Adipocyte (in vitro differentiated cells): ENCODE measurements around the gene LRRC10.

Experiments
- DNase-seq: peaks from one replicate; pipeline ENCODE4 v3.0.0-alpha.2; 2015; ENCODE audit warnings: low read depth
- H3K27me3 ChIP-seq: replicated peaks from 2 replicates; pipeline ENCODE4 v1.7.0; 2013; ENCODE audit warnings: mild to moderate bottlenecking, low read length, moderate library complexity; ENCODE audit not compliant: control insufficient read depth, insufficient read depth
- H3K36me3 ChIP-seq: 2 replicates; pipeline ENCODE4 v1.7.0; 2013; ENCODE audit warnings: low read length, mild to moderate bottlenecking, moderate library complexity; ENCODE audit not compliant: control insufficient read depth, insufficient read depth, severe bottlenecking
- H3K4me1 ChIP-seq: 2 replicates; pipeline ENCODE4 v1.7.0; 2013; ENCODE audit warnings: mild to moderate bottlenecking, low read length, moderate library complexity; ENCODE audit not compliant: control insufficient read depth, insufficient read depth
- H3K4me3 ChIP-seq: 2 replicates; pipeline ENCODE4 v1.7.0; 2013; ENCODE audit warnings: mild to moderate bottlenecking, low read length, moderate library complexity
- H3K9ac ChIP-seq: 2 replicates; pipeline ENCODE4 v1.7.0; 2013; ENCODE audit warnings: mild to moderate bottlenecking, low read length, moderate library complexity
- H3K9me3 ChIP-seq: 2 replicates; pipeline ENCODE4 v1.7.0; 2013; ENCODE audit warnings: mild to moderate bottlenecking, low read length, moderate library complexity; ENCODE audit not compliant: control insufficient read depth

LRRC10 gene, protein sequence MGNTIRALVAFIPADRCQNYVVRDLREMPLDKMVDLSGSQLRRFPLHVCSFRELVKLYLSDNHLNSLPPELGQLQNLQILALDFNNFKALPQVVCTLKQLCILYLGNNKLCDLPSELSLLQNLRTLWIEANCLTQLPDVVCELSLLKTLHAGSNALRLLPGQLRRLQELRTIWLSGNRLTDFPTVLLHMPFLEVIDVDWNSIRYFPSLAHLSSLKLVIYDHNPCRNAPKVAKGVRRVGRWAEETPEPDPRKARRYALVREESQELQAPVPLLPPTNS

DNA sequence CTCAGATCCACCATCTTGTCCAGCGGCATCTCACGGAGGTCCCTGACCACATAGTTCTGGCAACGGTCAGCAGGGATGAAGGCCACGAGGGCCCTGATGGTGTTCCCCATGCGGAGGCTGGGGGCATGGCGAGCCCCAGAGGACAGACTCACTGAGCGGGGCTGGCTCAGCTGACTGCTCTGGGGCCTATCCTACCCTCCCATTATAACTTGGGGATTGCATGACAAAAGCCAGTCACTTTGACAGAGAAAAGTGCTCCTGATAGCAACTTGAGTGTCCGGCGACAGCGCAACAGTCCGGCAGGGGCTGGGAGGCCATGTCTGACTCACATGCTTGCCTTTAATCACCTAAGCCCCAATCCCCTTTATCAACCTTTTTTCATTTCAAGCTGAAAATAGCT is at the start of gene LRRC10:
Gene LRRC10, minus strand, starts transcription at position 179 of the 400 bp plus-strand sequence. Its CDS starts 69 bp downstream, at position 110.
- Histone ChIP-seq H3K36me3 (no peaks in the 10 kb centered on the region), H3K4me1 (no peaks in the 10 kb centered on the region), H3K27me3 (no peaks in the 10 kb centered on the region), H3K4me3 (no peak within 1 kb of the TSS), H3K9me3 (no peaks in the 10 kb centered on the region), H3K9ac (no peak within 1 kb of the TSS)
- no peak for DNase-seq

DNA sequence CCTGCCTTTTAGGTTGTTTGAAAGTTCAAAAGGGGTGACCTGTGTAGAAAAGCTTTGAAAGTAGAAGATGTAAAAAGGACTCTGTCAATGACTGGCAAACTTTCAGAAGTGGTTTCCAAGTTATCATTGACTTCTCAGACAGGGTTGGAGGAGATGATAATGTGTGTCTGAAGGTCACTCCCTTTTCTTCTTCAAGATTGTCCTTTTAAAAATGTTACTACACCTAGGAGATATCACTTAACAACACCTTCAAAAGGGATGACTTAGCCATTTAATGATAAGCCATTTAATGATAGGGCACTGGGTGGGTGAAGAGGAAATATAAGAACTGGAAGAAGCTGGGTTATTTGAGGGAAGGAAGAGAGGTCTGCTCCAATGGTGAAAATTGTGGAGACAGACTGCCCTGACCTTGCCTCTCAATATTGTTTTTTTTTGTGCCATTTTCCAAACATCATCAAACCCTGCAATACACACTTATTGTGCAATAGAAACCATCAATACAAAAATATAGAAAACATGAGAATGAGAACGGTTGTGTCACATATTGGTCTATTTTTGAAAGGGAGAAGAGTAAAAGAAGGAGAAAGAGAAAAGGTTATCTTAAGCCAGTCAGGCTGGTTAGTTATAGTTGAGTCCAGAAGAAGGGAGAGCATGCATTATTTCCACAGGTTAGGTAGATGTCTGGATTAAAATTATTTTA is 49.6 kb upstream of the LRRC10 start:
- no peak for DNase-seq
- Histone ChIP-seq H3K9me3 (no peaks in the 10 kb centered on the region), H3K4me3 (no peak overlapping the region), H3K36me3 (no peaks in the 10 kb centered on the region), H3K4me1 (peaks cover 20% of the 10 kb centered on the region), H3K9ac (no peak overlapping the region), H3K27me3 (no peaks in the 10 kb centered on the region)

DNA sequence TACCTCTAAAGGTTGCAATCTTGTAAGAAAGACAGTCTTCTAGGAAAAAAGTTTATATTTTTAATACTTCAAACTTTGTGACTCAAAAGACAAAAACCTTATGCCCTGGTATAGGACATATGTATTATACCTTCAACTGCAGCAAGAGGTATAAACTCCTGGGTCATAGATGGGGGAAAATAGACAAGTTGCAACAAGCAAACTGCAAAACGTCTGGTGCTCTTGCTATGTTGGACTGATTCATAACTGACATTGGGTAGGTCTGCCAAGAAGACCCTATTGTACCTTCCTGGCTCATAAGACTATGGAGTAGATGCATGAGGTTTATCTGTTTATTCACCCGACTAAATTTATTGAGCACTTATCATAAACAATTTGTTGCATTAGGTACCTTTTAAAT is 47.5 kb upstream of the LRRC10 start:
- Histone ChIP-seq H3K27me3 (no peaks in the 10 kb centered on the region), H3K36me3 (no peaks in the 10 kb centered on the region), H3K9me3 (no peaks in the 10 kb centered on the region), H3K4me1 (peaks cover 28% of the 10 kb centered on the region), H3K4me3 (no peak overlapping the region), H3K9ac (no peak overlapping the region)
- DNase-seq = no peak

DNA sequence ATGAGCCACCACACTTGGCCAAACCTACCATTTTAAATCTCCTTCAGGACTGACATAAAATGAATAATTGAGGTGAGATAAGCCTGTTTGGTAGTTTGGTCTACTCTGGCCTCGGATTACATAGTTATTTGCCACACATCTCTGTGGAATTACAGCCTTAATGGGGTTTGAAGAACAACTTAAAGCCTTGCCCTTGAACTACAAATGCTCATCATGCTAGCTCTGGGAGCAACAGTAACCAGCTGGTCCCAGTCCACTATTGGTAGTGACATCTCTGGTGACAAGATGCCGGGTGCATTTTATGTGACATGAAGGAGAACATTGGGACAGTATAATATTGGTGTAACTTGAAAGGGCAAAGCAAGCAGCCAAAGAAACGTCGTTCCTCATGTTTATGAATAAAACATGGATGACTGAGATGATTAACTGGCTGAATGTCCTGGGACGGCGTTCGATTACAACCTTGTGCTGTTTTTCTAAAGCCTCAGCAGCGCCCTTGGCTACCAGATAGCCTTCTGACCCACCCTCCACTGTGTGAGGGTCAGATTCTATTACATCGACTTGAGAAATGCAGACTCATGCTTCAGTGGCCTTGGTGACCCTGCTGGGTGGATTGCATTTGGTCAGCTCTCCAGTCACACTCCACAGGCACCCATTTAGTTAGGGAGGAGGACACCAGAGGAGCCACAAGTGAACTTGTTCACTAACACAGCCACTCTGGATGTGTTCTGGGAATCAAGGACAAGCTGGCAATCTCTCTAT is 46.9 kb upstream of the LRRC10 start:
- Histone ChIP-seq H3K4me1 (peaks cover 28% of the 10 kb centered on the region), H3K9me3 (no peaks in the 10 kb centered on the region), H3K27me3 (no peaks in the 10 kb centered on the region), H3K36me3 (no peaks in the 10 kb centered on the region), H3K4me3 (no peak overlapping the region), H3K9ac (no peak overlapping the region)
- DNase-seq = no peak

DNA sequence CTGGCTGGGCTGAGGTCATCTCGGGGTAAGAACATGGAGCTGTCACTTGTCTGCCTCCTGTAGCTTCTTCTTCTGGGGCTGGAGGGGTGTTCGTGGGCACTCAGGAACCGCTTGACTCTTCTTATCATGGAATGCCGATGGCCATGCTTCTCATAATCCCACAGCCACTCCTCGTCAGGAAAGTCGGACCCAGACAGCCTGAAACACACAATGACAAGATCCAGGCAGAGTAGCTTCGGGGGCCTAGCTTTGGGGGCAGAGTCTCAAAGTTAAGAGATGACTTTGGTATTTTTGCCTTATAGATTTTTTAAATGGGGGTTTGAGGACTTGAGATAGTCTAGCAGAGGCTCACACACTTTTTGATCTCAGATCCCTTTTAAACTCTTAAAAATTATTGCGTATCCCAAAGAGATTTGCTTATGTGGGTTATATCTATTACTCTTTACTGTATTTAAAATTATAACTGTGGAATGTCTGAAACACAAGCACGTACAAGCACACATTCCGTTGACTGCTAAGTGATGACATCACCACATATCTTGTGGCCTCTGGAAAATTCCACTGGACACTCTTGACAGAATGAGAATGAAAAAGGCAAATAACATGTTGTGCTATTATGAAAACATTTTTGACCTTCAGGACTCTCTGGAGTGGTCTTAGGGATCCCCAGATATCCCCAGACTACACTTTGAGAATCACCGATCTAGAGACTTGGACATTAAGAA is 45.1 kb upstream of the LRRC10 start:
- no peaks in the 10 kb centered on the region for H3K27me3 ChIP-seq
- DNase-seq = peak; percentile 89
- no peak overlapping the region for H3K9ac ChIP-seq
- peaks cover 28% of the 10 kb centered on the region for H3K4me1 ChIP-seq
- H3K9me3 ChIP-seq = no peaks in the 10 kb centered on the region
- H3K36me3 ChIP-seq = no peaks in the 10 kb centered on the region
- peak overlapping the region; percentile 18 for H3K4me3 ChIP-seq

DNA sequence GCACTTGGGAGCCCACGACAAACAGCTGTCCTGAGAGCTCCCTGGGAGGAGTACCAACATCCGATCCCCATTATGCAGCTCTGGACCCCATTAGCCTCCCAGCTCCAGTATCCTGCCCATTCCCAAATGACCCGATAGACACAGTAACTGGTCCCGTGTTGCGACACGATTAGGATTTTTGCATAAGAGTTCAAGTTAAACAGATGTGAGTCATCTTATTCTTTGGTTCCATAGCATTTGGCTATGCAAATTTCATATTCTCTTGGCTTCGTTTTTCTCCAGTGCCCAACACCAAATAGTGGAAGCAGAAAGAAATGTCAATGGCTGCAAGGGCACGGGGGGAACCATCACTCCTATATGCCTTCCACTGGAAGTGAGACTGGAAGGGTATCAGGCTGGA is 43.0 kb upstream of the LRRC10 start:
- H3K4me3 ChIP-seq = no peak overlapping the region
- no peaks in the 10 kb centered on the region for H3K27me3 ChIP-seq
- H3K9me3 ChIP-seq = no peaks in the 10 kb centered on the region
- no peak overlapping the region for H3K9ac ChIP-seq
- peaks cover 31% of the 10 kb centered on the region for H3K4me1 ChIP-seq
- H3K36me3 ChIP-seq = no peaks in the 10 kb centered on the region
- peak; percentile 38 for DNase-seq

DNA sequence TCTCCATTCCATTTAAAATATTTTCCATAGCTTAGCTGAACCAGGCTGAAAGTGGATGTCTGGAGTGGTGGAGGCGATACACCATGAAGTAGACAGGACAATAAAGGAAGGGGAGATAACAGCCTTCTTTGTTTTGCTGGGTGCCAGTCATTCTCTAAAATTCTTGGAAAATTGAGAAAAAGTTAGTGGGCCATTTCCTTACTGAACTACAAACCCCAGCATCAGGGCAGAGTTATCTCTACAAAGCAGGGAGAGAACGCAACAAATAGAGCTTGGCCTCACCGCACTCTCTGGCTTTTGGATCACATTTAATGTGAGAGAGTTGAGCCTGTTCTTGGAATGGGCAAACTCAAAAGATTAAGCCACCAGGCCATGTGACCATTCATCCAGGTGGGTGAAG is 41.2 kb upstream of the LRRC10 start:
- peaks cover 32% of the 10 kb centered on the region for H3K4me1 ChIP-seq
- no peak overlapping the region for H3K4me3 ChIP-seq
- no peaks in the 10 kb centered on the region for H3K36me3 ChIP-seq
- H3K27me3 ChIP-seq = no peaks in the 10 kb centered on the region
- H3K9me3 ChIP-seq = no peaks in the 10 kb centered on the region
- no peak for DNase-seq
- no peak overlapping the region for H3K9ac ChIP-seq

DNA sequence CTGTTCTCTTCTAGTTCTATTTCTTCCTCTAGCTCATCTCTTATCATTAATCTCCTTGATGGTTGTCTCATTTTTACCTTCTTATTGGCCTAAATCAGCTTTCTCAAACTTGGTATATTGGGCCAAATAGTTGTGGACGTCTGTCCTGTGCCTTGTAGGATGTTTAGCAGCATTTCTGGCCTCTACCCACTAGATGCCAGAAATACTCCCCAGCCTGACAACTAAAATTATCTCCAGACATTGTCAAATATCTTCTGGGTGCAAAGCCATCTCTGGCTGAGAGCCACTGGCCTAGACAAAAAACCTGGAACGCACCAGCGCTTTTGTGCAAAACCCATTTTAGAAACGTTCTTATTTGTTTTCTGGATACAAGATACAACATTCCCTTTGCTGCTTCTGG is 38.8 kb upstream of the LRRC10 start:
- DNase-seq = no peak
- Histone ChIP-seq H3K27me3 (no peaks in the 10 kb centered on the region), H3K4me1 (peaks cover 25% of the 10 kb centered on the region), H3K36me3 (no peaks in the 10 kb centered on the region), H3K9ac (no peak overlapping the region), H3K4me3 (no peak overlapping the region), H3K9me3 (no peaks in the 10 kb centered on the region)

DNA sequence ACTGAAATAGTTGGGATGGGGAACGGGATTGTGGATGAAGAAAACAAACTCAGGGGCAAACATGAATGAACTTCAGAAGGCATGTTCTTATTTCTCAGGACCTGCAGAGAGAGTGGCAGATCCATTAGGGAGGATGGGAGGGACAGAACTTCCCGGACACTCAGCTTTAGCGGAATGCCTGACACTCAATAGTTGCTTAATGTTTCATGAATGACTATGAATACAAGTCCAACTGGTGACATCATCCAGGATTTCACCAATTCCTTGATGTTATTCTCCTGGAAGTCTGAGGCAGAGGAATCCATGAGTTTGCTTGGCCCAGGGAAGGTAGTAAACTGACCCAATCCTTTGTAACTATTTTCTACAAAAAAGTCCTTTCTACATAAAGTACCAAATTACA is 37.8 kb upstream of the LRRC10 start:
- H3K27me3 ChIP-seq = no peaks in the 10 kb centered on the region
- no peaks in the 10 kb centered on the region for H3K36me3 ChIP-seq
- no peaks in the 10 kb centered on the region for H3K9me3 ChIP-seq
- no peak overlapping the region for H3K9ac ChIP-seq
- no peak overlapping the region for H3K4me3 ChIP-seq
- DNase-seq = peak; percentile 86
- peaks cover 21% of the 10 kb centered on the region for H3K4me1 ChIP-seq

DNA sequence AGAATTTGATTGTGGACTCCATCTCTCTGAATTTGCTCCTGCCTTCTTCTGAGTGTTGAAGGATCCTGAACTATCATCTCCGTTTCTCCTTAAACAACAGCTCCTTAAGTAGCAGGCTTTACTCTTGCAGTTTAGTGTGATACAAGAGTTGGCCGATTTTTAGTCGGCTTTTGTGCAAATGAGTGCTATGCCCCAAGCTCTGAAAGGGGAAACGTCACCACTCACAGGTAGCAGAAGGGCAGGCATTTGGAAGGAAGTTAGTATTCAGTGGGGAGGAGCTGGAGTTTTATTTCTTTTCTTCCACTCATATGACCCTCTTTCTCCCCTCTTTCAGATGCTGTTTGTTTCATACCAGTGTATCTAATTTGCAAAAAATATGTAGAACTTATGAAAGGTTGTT is 36.5 kb upstream of the LRRC10 start:
- Histone ChIP-seq H3K27me3 (no peaks in the 10 kb centered on the region), H3K4me1 (peaks cover 21% of the 10 kb centered on the region), H3K9ac (no peak overlapping the region), H3K9me3 (no peaks in the 10 kb centered on the region), H3K4me3 (no peak overlapping the region), H3K36me3 (no peaks in the 10 kb centered on the region)
- DNase-seq = no peak

DNA sequence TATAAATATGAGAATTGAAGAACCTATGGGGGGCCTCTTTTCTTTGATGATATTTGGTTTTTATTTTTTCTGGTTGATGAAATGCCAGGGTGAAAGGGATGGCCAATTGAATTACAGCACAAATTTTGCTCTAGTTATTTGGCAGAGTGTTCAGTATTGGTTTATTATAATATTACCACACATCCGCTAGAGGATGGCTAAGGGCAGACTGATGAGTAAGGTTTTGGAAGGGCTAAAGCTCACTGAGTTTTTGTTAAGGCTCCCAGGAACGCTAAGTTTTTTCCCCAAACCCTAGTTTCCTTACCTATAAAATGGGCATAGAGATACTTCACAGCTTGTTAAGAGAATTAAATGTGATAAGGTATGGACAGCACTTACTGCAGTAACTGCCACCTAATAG is 34.3 kb upstream of the LRRC10 start:
- H3K4me1 ChIP-seq = peaks cover 21% of the 10 kb centered on the region
- H3K4me3 ChIP-seq = no peak overlapping the region
- H3K27me3 ChIP-seq = no peaks in the 10 kb centered on the region

More for the DNA sequence above, 34.3 kb upstream of the LRRC10 start:
- Histone ChIP-seq H3K9ac (no peak overlapping the region), H3K9me3 (no peaks in the 10 kb centered on the region), H3K36me3 (no peaks in the 10 kb centered on the region)
- DNase-seq = no peak
